HG03108 (cell line): ENCODE measurements around the gene RAP1GAP.
"Not testable (repeated sequence)": the region's sequence is repeated elsewhere in the genome, so short reads cannot be mapped to it uniquely, and the experiment has no call there.

Experiments
- ATAC-seq: cut with Tn5 transposase; IDR thresholded peaks from one replicate; pipeline ENCODE4 v1.9.1; 2021; ENCODE audit warnings: moderate library complexity; ENCODE audit not compliant: unreplicated experiment

Gene RAP1GAP

DNA sequence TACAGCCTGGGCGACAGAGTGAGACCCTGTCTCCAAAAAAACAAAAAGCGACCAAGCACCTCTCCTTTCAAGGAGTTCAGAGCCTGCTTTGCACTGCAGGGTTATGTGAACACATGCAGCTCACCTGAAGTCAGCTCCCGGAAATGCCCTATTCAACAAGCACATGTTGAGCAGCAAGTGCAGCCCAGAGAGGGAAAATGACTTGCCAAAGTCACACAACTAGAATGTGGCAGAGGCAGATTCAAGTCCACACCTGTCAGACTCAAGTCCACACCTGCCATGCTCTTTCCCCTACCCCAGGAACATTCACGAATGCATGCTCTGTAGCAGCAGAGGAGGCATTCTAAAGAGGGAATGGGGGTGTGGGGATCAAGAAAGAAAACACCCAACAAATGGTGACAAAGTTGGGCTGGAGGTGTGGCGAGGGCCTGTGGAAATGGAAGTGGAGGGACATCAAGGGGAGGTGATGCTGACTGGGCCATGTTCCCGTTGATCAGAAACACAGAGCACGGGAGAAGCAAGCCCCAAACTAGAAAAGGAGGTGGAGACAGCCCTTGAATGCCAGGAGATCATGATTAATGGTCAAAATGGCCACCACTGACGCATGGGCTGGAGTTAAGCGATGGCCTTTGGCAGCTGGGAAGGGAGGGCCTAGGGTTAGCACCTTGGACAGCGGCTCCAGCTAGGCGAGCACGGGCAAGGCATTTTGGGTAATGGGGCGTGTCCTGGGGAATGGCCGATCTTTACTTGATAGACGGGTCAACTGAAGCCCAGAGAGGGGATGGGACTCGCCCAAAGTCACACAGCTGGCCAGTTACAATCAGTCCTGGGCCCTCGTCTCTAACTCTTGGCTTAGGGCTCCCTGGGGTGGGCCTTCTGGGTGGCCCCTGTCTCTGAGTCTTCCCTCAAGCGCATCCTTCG is 21.5 kb downstream of the RAP1GAP start:
- no peak for ATAC-seq

DNA sequence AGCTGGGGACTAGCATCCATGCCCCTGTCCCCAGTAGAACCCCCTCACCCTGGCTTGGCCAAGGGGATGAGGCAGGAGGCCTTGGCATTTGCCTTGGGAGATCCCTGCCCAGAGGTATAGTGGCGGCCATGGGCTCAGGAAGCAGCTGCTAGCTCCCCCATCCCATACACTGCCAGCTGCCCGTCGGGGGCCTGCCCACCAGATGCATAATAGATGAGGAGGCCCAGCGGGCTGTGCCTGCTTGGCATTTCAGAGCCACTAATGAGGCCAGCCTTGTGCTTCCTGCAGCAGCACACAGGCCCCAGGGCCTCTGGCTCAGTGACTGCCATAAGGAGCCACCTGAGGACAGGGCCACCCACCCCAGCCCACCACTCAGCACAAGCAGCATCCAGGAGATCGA is 23.6 kb downstream of the RAP1GAP start:
- ATAC-seq: no peak

DNA sequence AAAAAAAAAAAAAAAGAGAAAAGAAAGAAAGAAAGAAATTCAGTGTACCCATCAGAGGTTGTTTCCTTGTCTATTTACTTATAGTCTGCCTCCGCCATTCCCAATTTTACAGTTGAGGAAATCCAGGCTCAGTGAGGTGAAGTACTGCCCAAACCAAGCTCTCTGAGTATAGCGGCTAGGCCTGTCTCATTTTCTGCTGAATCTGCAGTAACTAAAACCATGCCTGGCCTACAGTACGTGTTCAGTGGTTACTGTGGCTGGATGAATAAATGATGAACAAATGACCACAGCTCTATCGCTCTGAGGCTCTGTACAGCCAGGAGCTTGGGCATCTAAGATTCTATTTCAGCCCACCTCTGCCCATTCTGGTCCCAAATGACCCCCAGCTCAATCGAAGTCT is 24.3 kb downstream of the RAP1GAP start:
- ATAC-seq: no peak

DNA sequence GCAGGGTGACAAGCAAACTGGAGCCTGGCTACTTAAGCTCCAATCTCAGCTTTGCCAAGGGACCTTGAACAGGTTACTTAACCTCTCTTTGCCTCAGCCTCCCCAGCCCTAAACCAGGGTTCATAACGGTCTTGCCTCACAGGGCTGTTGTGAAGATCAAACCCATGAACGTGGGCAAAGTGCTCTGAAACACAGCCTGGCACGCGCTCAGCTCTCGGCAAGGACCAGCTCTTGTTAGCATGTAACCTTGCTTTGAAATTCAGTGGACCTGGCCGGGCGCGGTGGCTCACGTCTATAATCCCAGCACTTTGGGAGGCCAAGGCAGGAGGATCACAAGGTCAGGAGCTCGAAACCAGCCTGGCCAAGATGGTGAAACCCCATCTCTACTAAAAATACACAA is 24.8 kb downstream of the RAP1GAP start:
- ATAC-seq: no peak

DNA sequence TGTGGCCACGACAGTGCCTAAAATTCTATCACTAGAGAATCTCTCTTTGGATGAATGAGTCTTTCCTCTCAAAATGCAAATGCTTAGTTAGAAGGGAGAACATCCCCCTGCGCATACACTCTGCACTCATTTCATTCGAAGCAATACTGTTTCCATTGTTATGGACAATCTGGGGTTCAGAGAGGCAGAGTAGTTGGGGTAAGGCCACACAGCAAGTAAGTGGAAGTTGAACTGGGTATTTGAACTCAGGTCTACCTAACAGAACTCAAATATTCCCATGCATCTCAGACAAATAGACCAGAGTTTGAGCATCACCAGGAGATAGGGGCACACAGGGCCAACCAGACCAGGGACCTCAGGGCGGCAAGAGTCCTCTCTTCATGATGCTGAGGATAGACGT is 25.5 kb downstream of the RAP1GAP start:
- ATAC-seq: no peak

DNA sequence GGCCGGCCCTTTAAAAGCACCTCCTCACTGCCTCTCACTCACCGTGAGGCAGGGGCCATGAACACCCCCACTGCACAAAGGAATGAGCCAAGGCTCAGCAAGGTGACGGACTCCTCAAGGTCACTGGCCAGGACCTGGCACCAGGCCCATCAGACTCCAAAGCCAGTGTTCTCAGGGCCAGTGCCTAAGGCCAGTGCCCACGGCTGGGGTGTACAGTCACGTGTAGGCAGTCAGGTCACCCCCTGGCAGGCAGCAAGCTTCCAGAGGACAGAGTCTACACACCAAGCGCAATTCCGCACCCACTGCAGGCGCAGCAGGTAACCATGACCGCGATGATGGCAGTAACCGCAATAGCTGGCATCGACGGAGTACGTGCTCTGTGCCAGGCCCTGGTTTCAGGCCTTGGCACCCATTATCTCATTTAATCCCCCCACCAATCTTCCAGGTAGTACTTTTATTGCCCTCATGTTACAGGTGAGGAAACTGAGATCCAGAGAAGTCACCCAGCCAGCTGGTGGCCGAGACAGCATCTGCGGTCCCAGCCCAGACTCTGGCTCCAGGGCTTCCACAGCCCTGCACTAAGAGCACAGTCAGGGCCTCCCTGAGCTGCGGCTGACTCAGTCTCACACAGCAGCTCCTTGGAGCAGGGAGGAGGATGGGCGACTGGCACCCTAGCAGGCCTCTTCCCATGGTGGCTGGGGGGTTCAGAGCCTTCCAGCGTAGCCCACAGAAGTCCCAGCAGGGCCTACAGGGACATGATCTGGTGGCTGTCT is 27.0 kb downstream of the RAP1GAP start:
- no peak for ATAC-seq

DNA sequence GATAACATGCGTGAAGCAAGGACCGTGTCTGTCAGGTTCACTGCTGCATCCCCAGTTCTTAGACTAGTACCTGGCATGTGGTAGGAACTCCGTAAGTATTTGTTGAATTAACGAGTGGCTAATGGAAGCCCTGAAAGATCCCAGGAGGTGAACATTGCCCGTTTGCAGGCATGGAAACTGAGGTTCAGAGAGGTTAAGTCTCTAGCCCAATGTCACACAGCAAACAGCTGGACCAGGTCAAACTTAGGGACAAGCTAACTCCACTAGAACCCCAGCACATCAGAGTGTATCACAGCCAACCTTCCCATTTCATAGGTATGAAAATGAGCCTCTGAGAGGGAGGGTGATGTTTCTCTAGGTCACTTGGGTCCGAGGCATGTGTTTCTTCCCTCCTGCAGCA is 27.6 kb downstream of the RAP1GAP start:
- no peak for ATAC-seq

DNA sequence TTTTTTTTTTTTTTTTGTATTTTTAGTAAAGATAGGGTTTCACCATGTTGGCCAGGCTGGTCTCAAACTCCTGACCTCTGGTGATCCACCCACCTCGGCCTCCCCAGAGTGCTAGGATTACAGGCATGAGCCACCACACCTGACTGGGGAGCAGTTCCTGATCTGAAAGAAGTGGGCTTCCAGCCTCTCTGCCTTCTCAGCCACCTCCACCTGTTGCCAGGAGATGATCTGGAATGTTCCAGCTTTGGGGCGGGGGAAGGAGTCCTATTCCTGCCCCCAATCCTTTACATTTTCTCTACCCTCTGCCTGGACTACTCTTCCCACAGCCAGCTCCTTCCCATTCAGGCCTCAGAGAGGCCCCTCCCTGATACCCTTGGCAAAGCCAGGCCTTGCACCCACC is 28.1 kb downstream of the RAP1GAP start:
- no peak for ATAC-seq

DNA sequence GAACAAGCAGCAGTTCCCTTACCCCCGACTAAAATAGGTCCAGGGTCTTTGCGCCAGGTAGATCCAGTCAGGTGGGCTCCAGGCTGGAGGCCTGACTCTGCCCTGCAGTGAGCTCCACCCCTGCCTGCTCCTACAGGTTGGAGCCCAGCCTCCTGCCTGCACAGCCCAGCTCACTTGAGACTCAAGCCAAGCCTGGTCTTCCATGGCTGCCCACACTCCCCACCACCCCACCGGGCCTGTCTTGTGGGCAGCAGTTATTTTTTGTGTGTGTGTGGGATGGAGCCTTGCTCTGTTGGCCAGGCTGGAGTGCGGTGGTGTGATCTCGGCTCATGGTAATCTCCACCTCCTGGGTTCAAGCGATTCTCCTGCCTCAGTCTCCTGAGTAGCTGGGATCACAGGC is 28.5 kb downstream of the RAP1GAP start:
- no peak for ATAC-seq

DNA sequence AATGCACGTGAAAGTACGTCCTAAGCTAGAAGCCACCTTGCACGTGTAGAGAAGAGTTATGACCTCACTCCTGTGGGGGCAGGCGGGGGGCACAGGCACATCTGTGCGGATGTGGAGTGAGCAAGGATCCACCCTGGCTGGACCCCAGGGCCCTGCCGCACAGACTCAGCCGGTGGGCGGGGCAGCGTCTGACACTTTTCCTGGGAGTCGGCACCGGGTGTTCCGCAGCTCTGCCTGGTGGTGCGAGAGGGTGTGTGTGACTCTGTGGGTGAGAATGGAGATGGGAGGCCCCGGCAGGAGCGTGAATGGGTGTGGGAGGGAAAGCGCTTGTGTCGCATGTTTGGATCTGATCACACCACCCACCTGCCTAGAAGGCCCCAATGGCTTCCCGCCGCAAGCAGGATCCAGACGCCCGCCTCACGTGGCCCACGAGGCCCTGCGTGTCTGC is 29.5 kb downstream of the RAP1GAP start:
- ATAC-seq: no peak

DNA sequence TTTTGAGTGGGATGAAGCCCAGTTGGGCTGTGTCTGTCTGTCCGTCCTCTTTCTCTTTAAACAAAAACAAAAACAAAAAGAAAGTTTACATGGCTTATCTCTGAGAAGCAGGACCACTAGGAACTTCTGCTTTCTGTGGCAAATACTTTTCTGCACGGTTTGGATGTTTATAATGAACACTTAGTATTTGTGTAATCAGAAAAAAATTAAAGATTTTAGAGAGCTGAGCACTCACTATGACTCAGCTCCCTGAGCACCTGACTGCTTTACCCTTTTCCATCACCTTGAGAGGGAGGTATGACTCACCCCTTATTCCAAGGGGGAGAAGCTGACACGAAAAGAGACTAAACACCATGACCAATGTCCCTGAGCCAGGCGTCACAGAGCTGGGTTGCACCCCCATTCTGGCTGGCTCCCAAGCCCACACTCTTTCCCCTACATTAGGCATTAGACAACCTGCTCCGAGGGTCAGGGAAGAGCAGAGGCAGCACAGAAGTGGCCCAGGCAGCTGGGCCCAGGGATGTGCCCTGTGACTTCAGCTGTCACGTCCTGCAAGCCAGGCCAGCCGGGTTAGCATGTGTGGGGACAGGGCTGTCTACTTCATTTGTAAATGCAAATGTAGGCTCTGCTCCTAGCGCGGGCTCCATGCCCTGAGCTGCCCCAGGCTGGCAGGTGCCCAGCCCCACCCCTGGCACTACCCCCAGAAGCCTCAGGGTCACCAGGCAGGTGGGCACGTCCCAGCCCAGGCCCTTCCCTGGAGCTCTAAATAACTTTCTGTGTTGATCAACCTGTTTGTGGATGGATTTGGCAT is 30.4 kb downstream of the RAP1GAP start:
- ATAC-seq: no peak

DNA sequence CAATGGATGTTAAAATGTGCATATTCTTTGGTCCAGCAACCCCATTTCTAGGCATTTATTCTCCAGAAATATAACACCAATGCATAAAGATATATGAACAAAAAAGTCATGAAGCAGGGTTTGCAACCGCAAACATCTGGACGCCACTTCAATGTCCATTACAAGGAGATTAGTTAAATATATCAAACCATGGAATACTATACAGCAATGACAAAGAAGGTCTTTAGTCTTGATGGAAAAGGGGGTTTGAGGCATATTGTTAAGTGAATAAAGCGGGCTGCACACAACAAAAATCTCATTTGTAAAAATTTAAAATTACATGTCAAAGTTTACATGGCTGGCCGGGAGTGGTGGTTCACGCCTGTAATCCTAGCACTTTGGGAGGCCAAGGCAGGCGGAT is 31.6 kb downstream of the RAP1GAP start:
- ATAC-seq: no peak

DNA sequence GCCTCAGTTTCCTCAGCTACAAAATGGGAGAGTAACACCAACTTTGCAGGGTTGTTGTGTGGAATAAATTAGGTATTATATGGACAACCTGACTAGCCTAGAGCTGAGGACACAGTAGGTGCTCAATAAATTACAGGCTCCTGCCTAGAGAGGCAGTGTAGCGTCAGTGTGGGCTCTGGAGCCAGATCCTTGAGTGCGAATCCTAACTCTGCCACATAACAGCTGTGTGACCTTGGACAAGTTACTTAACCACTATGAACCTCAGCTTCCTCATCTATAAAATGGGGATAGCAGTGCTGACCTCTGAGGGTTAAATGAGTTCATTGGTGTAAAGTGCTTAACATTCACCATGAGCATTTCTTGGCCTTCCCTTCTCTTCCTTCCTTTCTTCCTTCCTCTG is 33.1 kb downstream of the RAP1GAP start:
- no peak for ATAC-seq

DNA sequence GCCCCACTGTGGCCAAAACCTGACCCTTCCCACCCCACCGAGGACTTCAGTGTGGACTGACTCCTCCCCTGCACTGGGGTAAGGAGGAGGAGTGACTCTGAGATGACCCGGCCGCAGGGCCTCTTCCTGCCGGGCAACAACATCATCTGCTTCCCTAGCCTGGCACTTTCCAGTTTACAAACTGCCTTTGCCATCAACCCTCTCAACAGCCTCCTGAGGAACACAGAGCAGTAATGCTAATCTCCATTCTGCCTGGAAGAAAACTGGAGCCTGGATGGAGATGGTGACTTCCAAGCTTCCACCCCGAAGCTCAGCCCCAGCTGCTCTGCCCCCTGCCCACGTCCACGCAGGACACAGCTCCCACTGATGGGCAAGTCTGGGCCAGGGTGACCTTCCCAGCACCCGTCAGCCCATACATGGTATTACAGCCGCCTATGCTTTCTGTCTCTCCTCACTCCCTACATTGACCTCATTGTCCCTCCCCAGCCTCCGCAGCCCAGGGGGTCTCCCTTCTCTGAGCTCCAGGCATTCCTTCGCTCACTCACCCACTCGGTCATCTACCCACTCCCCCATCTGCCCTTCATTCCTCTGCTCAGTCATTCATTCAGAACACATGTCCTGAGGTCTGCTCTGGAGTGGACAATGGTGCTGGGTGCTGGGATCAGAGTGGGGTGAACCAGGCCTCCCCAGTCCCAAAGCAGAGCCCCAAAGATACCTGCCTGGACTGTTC is 34.2 kb downstream of the RAP1GAP start:
- ATAC-seq: no peak

DNA sequence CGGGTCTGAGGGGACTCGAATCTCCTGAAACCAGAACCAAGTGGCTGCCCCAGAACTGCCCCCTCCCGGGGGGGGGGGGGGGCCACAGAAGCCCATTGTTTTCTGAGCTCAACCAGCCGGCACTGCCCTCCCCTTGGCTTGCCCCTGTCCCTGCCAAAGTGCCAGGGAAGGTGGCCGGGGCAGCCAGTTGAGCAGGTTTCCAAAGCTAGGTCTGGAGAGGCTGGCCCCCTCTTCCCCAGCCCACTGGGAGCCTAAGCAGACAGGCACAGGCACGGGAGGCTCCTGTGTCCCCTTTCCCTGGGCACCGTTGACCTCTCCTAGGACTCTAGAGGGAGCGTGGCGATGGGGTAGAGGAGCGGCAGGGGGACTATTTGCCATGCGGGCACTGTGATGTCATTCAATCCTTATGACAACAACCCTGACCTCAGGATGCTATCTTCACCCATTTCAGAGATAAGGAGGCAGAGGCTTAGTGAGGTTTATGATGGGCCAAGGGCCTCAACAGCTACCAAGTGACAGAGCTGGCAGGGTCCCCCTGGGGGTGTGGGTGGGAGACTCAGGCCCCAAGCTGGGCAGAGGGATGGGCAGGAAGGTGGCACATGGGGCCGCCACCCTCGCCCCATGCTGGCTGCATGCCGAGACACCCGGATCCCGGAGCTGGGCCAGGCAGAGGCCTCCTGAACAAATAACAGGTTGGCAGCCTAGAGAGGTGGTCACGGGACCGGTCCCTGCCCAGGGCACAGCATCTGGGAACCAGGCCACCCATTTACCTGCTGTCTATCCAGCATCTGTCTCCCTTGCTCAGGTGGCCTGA is 35.0 kb downstream of the RAP1GAP start:
- ATAC-seq: no peak

DNA sequence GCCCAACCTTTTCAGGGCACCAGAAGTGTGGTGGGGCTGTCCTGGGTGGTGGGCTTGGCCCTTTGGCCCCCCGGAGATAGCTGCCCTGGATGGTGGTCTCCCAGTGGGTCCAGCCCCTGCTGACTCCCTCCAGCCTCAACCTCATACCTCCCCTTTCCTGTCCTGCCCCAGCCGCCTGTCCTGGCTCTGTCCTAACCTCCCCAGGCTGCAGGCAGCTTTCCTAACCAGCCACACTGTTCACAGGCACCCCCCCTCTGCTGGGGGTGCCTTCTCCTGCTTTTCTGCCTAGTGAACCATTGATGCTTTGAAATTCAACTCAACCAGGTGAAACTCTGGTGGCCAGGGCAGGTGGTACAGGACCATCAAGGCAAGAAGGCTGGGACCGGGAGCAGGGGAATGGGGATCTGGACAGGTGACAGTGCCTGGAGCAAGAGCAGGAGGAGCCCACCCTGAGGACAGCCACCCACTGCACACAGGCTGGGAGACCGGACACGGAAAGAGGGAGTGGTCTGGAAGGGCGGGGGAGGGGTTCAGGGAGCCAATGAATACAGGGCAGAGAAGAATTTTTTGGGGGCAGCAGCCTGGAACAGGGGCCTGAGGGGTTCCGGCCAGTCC is 35.9 kb downstream of the RAP1GAP start:
- no peak for ATAC-seq

DNA sequence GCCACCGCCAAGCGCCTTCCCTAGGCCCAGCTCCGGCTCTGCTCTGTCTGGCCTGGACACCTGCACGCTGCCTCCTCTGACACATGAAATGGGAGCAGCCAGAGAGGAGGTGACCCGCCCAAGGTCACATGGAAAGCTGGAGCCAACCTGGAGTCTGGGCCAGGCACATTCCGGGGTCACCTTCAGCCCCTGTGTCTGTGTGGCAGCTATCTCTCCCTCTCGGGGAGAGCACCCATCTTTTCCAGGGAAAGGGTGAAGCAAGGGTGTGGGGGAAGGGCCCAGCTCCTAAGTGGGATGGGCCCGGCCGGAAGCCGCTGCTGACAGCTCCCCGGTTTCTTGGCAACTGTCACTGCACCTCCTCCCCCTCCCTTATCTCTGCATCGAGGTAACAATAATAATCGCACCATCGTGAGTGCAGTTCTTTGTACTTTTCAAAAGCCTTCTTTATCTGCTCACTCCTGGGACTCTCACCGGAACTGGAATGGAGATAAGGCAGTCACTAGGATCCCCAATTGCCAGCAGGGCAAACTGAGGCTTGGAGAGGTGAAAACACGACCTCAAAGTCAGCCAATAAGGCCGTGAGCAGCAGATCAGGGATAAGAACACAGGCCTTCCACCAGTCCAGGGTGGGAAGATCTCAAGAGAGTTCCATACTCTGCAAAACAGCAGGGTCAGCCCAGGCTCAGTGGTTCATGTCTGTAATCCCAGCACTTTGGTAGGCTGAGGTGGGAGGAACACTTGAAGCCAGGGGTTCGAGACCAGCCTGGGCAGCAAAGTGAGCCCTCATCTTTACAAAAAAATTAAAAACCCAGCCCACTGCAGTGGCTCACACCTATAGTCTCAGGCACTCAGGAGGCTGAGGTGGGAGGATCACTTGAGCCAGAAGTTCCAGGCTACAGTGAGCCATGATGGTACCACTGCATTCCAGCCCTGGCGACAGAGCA is 36.9 kb downstream of the RAP1GAP start:
- no peak for ATAC-seq

DNA sequence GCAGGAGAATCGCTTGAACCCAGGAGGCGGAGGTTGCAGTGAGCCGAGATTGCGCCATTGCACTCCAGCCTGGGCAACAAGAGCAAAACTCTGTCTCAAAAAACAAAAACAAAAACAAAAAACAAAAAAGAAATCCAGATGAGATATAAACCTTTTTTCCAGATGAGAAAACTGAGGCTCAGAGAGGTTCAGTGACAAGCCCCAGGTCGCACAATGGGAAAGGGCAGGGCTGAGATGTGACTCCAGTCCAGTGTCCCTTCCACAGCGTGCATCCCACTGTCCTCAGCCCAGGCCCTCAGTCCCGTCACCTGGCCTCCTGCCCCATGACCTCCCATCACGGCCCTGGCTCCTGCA is 37.6 kb downstream of the RAP1GAP start:
- not testable (repeated sequence) for ATAC-seq
